Prostate gland (tissue), 2 donors: Measurements from ENCODE around the gene CDC42BPB.

Experiments
- CTCF ChIP-seq, 4 experiments: fragments of 200-600 bp in 2 of 4; fragments of 450-650 bp in 2 of 4; sonication (generic) in 2 of 4; IDR thresholded peaks; 1 replicate in 3 of 4; 2 replicates in 1 of 4; pipeline ENCODE4 v1.5.1; 2016 to 2019; ENCODE audit warnings: antibody characterized with exemption in 4 of 4, mild to moderate bottlenecking in 2 of 4, moderate library complexity in 2 of 4
- POLR2A ChIP-seq: fragments of 450-650 bp; IDR thresholded peaks from one replicate; pipeline ENCODE4 v1.6.1; 2016; ENCODE audit warnings: antibody characterized with exemption, mild to moderate bottlenecking
- POLR2AphosphoS5 ChIP-seq: sonication (generic); formaldehyde crosslinking; IDR thresholded peaks from one replicate; pipeline ENCODE4 v1.6.1; 2017; ENCODE audit warnings: antibody characterized with exemption

- TF ChIP-seq CTCF (IDR thresholded peaks at IDR 0.05) (no peak), POLR2A (no peak), POLR2AphosphoS5 (no peak)
Observed at GRCh38 chr14:103078860-103079587, 21.7 kb upstream of the CDC42BPB start.
